IMR-90 (cell line): ENCODE data around the gene PTPRN2. TPM values are rescaled to one million over a fixed set of nuclear protein-coding genes. Genes with fewer than 3 reads are reported as not detected.

Source experiments
- ATAC-seq: fragments of 200-7000 bp; cut with Tn5 transposase; 2 replicates; pipeline ENCODE4 v1.9.1; 2020; ENCODE audit warnings: low read depth, mild to moderate bottlenecking, moderate library complexity
- BruUV-seq: library from RNA; stranded (reverse); fragments of 400-500 nt; replicated peaks from 2 replicates; lab custom pipeline; 2021; lab: Mats Ljungman, UMichigan
- CTCF ChIA-PET: fragments of 300-600 bp; formaldehyde crosslinking; extraction: SDS; loops from one replicate; lab custom pipeline; 2021; ENCODE audit warnings: antibody characterized with exemption; lab: Yijun Ruan, JAX
- POLR2A ChIA-PET: fragments of 300-600 bp; sonication (Branson Sonifier 250); formaldehyde crosslinking; loops from one replicate; lab custom pipeline; 2022; ENCODE audit warnings: antibody characterized with exemption; ENCODE audit not compliant: unreplicated experiment; lab: Charles Lee
- DNase-seq: peaks from one replicate; pipeline ENCODE4 v3.0.0; 2013
- H2AFZ ChIP-seq: replicated peaks from 2 replicates; pipeline ENCODE3; 2013; ENCODE audit warnings: low read length, mild to moderate bottlenecking; ENCODE audit not compliant: poor library complexity
- H2AK5ac ChIP-seq: 2 replicates; pipeline ENCODE4 v1.6.1; 2013; ENCODE audit warnings: low read depth, low read length, inconsistent platforms
- H2AK9ac ChIP-seq: replicated peaks from 2 replicates; pipeline ENCODE3; 2013; ENCODE audit warnings: mild to moderate bottlenecking, low read depth, low read length, moderate library complexity; ENCODE audit not compliant: poor library complexity
- H2BK120ac ChIP-seq: 2 replicates; pipeline ENCODE4 v1.6.1; 2013; ENCODE audit warnings: low read depth, low read length, inconsistent platforms
- H2BK15ac ChIP-seq: 3 replicates; pipeline ENCODE4 v1.6.1; 2013; ENCODE audit warnings: low read depth, low read length, inconsistent platforms
- H2BK20ac ChIP-seq: 2 replicates; pipeline ENCODE4 v1.6.1; 2013; ENCODE audit warnings: low read depth, mild to moderate bottlenecking, inconsistent platforms, low read length, moderate library complexity
- H2BK5ac ChIP-seq: 2 replicates; pipeline ENCODE4 v1.6.1; 2013; ENCODE audit warnings: mild to moderate bottlenecking, low read depth, low read length, inconsistent platforms; ENCODE audit not compliant: poor library complexity, severe bottlenecking
- H3K14ac ChIP-seq: replicated peaks from 2 replicates; pipeline ENCODE4 v1.6.1; 2013; ENCODE audit warnings: low read depth, low read length, inconsistent platforms
- H3K18ac ChIP-seq: 2 replicates; pipeline ENCODE4 v1.6.1; 2013; ENCODE audit warnings: low read depth, low read length, control low read depth
- H3K23ac ChIP-seq: 2 replicates; pipeline ENCODE4 v1.6.1; 2013; ENCODE audit warnings: low read depth, low read length, inconsistent platforms
- H3K27ac ChIP-seq: 2 replicates; pipeline ENCODE4 v1.5.1; 2013; ENCODE audit warnings: mild to moderate bottlenecking, control low read depth, low read length; ENCODE audit not compliant: insufficient read depth
- H3K27me3 ChIP-seq: 2 replicates; pipeline ENCODE4 v1.6.1; 2013; ENCODE audit warnings: low read length; ENCODE audit not compliant: control insufficient read depth, insufficient read depth
- H3K36me3 ChIP-seq: 2 replicates; pipeline ENCODE4 v1.6.1; 2013; ENCODE audit warnings: low read length, mixed read lengths; ENCODE audit not compliant: control insufficient read depth, insufficient read depth
- H3K4ac ChIP-seq: 2 replicates; pipeline ENCODE4 v1.6.1; 2013; ENCODE audit warnings: low read depth, low read length, inconsistent platforms
- H3K4me1 ChIP-seq: 2 replicates; pipeline ENCODE4 v1.6.1; 2013; ENCODE audit warnings: low read length, mixed read lengths; ENCODE audit not compliant: control insufficient read depth, insufficient read depth
- H3K4me2 ChIP-seq: 2 replicates; pipeline ENCODE4 v1.6.1; 2013; ENCODE audit warnings: low read depth, mild to moderate bottlenecking, control low read depth, low read length, moderate library complexity
- H3K4me3 ChIP-seq: 2 replicates; pipeline ENCODE4 v1.5.1; 2013; ENCODE audit warnings: low read depth, mild to moderate bottlenecking, control low read depth, low read length, moderate library complexity; ENCODE audit not compliant: insufficient read depth
- H3K56ac ChIP-seq: 2 replicates; pipeline ENCODE4 v1.6.1; 2013; ENCODE audit warnings: low read length, inconsistent platforms; ENCODE audit not compliant: insufficient read depth; ENCODE audit errors: extremely low read depth
- H3K79me1 ChIP-seq, 2 experiments: 2 replicates each; pipeline ENCODE4 v1.6.1; 2013; ENCODE audit warnings: low read length in 2 of 2, inconsistent platforms in 1 of 2, low read depth in 1 of 2
- H3K9ac ChIP-seq: 2 replicates; pipeline ENCODE4 v1.6.1; 2013; ENCODE audit warnings: low read depth, low read length, control low read depth
- H3K9me1 ChIP-seq: 2 replicates; pipeline ENCODE4 v1.6.1; 2013; ENCODE audit warnings: low read length, inconsistent platforms; ENCODE audit not compliant: insufficient read depth
- H3K9me3 ChIP-seq: 2 replicates; pipeline ENCODE4 v1.6.1; 2013; ENCODE audit warnings: low read length; ENCODE audit not compliant: control insufficient read depth, insufficient read depth
- H4K20me1 ChIP-seq: 2 replicates; pipeline ENCODE4 v1.6.1; 2013; ENCODE audit warnings: low read length, inconsistent platforms; ENCODE audit not compliant: insufficient read depth
- H4K5ac ChIP-seq: 2 replicates; pipeline ENCODE4 v1.6.1; 2013; ENCODE audit warnings: mild to moderate bottlenecking, low read depth, low read length, control low read depth
- H4K8ac ChIP-seq, 2 experiments: 2 replicates each; pipeline ENCODE4 v1.6.1; 2013; ENCODE audit warnings: low read depth in 2 of 2, low read length in 2 of 2, control low read depth in 1 of 2, inconsistent platforms in 1 of 2
- H4K91ac ChIP-seq: 2 replicates; pipeline ENCODE4 v1.6.1; 2013; ENCODE audit warnings: low read depth, low read length, inconsistent platforms; ENCODE audit not compliant: insufficient read depth
- CEBPB ChIP-seq: IDR thresholded peaks from 2 replicates; pipeline ENCODE4 v1.6.1; 2012; ENCODE audit warnings: low read depth, low read length, improper control_type of control experiment
- CHD1 ChIP-seq: IDR thresholded peaks from 2 replicates; pipeline ENCODE4 v1.6.1; 2012; ENCODE audit warnings: low read depth, low read length, improper control_type of control experiment
- MAZ ChIP-seq: IDR thresholded peaks from 2 replicates; pipeline ENCODE4 v1.6.1; 2012; ENCODE audit warnings: low read depth, mild to moderate bottlenecking, low read length, improper control_type of control experiment, moderate library complexity, borderline replicate concordance
- WGBS, 2 experiments: methylation state at CpG; one replicate each; pipeline versions ENCODE4 v1.1.5 to v1.1.7; 2013; ENCODE audit warnings: missing lambda C conversion rate in 2 of 2; ENCODE audit not compliant: insufficient read length in 1 of 2; ENCODE audit errors: extremely low coverage in 2 of 2; 5-methylcytosine and 5-hydroxymethylcytosine counted together
- dilution Hi-C: fragments of 300-500 bp; cut with HindIII; formaldehyde crosslinking; loops from one replicate; pipeline ENCODE4 v1.14.3; 2018; ENCODE audit warnings: low sequenced_read_pairs; ENCODE audit not compliant: unreplicated experiment
- in situ Hi-C: fragments of 300-500 bp; cut with MboI; formaldehyde crosslinking; loops from 3 replicates; pipeline ENCODE4 v1.14.3; 2019; ENCODE audit warnings: low sequenced_read_pairs, inconsistent platforms, mixed read lengths
- intact Hi-C: fragments of 100-400 bp; cut with micrococcal nuclease; formaldehyde crosslinking; loops from 2 replicates; pipeline ENCODE4 v1.10.0; 2022
- polyA plus RNA-seq, 3 experiments: library from polyadenylated mRNA; depleted of rRNA; stranded (reverse); fragments of >200 nt; gene quantifications; 2 replicates each; pipeline ENCODE4 v1.2.3, GENCODE V29; 2012; ENCODE audit warnings: low replicate concordance in 1 of 3
- total RNA-seq: library from RNA; depleted of rRNA; stranded (reverse); fragments of >200 nt; gene quantifications from 2 replicates; pipeline ENCODE4 v1.2.3, GENCODE V29; 2012

Gene PTPRN2
- total and polyA plus RNA-seq, 2 of the 4 experiments (the other 2 are of a cell fraction), result 0.03 TPM; not detected in 1

DNA sequence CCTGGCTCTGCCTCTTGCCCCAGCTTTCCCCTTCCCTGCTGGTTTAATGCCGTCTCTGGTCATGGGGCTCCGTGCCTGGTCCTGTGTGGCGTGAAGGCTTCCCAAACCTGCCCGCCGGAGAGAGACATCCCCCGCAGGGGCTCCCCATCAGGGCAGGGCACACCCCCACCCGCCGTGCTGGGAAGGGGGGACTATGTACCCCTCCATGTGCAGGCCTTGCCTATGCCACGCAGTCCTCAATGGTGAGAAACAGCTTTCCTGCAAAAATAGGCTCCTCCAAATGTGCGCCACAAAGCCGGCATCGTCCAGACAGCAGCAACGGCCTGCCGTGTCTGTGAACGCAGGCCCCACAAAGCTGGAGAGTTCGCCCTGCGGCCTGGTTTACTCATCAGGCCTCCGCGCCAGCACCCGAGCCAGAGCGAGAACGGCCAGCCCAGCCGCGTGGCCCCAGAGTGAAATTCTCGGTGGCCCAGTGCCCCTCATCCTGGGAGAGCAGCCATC lies 937.4 kb downstream of the PTPRN2 start:
- H2AK5ac ChIP-seq, result no peak overlapping the region
- no peaks in the 10 kb centered on the region for H3K9me1 ChIP-seq
- H2BK15ac ChIP-seq, result no peak overlapping the region
- no peaks in the 10 kb centered on the region for H3K36me3 ChIP-seq
- no peak overlapping the region for H2BK20ac ChIP-seq
- BruUV-seq, result no TSS peak
- H3K27me3 ChIP-seq, result no peaks in the 10 kb centered on the region
- H4K8ac ChIP-seq, result no peak overlapping the region
- no peak overlapping the region for H3K18ac ChIP-seq
- peaks cover 50% of the 10 kb centered on the region for H3K9me3 ChIP-seq
- TF ChIP-seq CHD1 (no peak), CEBPB (no peak), MAZ (no peak)
- no peak overlapping the region for H4K5ac ChIP-seq
- H3K4ac ChIP-seq, result no peak overlapping the region
- no peak overlapping the region for H3K4me2 ChIP-seq
- ChIA-PET POLR2A (no interaction called here), CTCF (no interaction called here)
- dilution Hi-C loops (no loop called here), in situ Hi-C loops (no loop called here), intact Hi-C loops (no loop called here)
- no peak overlapping the region for H4K91ac ChIP-seq
- no peaks in the 10 kb centered on the region for H3K4me1 ChIP-seq
- DNase-seq (no peak), ATAC-seq (no peak)
- no peaks in the 10 kb centered on the region for H4K20me1 ChIP-seq
- H3K14ac ChIP-seq, result no peak overlapping the region
- H2BK120ac ChIP-seq, result no peak overlapping the region
- H2AFZ ChIP-seq, result no peak overlapping the region
- H2AK9ac ChIP-seq, result no peak overlapping the region
- H3K23ac ChIP-seq, result no peak overlapping the region
- no peak overlapping the region for H2BK5ac ChIP-seq
- H3K4me3 ChIP-seq, result no peak overlapping the region
- H3K56ac ChIP-seq, result no peak overlapping the region
- H3K79me1 ChIP-seq, result no peaks in the 10 kb centered on the region
- 83% methylated on average over 9 of the region's 25 CpGs; no CpG with 5 or more reads in 1 of the 2 experiments for WGBS, 2 experiments
- no peak overlapping the region for H3K27ac ChIP-seq
- H3K9ac ChIP-seq, result no peak overlapping the region
